GM19468 (cell line): ENCODE results near the gene DLGAP1.

Source experiments
- ATAC-seq: cut with Tn5 transposase; IDR thresholded peaks from one replicate; pipeline ENCODE4 v1.9.1; 2021; ENCODE audit warnings: mild to moderate bottlenecking, moderate library complexity, moderate number of reproducible peaks; ENCODE audit not compliant: unreplicated experiment; ENCODE audit errors: extremely low read depth

DLGAP1 gene

DNA sequence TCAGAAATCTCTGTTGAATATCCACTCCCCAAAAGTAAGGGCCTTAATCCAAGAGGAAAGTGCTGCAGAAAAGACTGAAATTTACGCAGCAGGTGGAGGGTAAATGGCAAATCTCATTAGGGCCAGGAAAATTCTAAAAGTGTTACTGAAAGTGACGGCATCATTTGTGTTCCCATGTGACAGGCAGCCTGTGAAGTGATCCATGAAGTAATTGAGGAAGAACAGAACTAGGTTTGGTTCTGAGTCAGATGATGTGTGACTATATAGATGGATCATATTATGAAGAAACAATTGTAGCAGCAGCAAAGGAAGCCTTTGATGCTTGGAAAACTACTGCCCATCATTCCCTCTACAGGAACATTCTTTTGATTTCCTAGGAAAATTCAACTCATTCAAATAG is 603.9 kb downstream of the DLGAP1 start:
- no peak for ATAC-seq

DNA sequence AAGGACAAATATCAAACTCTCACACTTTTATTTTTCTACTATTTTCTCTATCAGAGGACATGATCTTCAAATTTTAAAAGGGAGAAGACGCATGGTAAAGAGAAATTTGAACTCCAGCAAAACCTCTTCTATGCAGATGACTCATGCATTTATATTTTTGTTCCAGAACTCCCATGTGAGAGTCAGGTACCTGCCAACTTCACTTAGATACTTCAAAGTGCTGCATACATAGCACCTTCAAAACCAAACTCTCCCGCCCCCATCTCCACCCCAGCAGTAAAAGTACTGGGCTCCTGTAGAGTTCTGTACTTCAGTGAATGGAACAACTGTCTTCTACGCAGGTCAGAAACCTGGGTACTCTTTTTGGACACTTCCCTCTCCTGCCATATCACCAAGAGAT is 606.8 kb downstream of the DLGAP1 start:
- ATAC-seq: no peak

DNA sequence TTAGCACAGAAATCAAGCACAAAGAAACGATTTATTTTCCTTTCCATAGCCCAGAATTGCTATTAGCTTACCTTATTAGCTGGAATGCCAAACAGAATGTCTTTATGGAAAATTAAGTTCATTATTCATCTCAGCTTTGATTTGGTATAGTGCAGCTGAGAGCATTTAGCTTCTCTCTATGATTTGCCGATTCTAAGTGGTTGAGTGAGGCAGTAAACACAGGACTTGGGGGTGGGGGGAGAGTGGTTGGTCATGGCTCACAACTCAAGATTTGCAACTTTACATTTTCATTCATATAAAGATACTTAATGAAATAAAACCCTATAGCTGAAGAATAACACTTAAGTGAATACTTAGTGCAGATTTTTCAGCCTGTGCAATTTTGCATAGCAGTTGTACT is 609.9 kb downstream of the DLGAP1 start:
- no peak for ATAC-seq

DNA sequence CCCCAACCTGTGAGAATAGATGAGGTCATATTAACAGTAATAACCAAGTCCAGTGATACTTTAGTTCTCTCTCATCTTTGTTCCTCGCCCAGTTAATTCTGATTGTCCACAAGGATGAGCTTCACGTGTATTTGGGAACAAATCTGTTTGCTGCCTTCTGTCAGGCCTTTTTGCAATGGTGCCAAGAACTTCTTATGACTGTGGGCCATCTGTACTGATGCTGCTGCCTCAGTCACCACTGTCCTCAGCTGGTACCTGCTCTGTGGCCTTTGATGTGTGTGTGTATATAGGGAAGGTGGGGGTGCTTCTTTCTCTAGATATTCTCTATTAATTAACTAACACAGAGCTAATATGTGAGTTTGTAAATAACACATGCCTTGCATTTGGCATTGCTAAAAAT is 612.3 kb downstream of the DLGAP1 start:
- ATAC-seq: no peak

DNA sequence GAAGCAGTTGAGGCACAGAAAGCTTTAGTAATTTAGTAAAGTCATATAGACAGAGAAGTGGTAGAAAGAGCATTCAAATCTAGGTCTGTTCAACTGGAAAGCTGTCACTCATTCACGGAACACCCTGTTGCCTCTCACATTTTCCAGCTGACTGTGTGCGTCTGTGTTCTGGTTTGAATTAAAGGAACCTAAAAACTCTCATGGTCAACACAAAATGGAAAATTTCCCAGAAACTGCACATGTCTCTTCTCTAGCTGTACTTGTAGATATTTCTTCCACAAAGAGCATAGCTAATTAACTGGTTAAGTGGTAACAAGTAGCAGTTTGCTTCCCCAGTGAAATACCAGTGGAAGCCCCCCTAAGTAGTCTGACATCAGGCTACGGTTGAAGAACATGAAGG is 614.3 kb downstream of the DLGAP1 start:
- no peak for ATAC-seq

DNA sequence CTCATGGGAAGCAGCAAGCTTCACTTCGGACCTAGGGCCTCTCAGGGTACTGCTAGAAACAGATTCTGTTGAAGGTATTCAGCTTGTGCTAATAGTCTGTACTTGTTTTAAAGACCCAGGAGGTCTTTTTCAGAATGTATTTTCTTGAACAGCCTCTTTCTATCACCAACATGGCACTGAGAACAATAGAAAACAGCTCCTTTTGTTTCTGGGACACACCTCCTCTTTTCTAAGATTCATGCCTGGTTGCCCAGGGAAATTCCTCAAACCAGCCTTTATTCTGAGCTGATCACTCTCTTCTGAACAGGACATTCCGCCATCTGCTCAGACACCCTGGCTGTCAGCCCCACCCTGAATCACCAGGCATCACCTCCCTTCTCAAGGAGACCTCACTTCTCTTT is 615.5 kb downstream of the DLGAP1 start:
- ATAC-seq: no peak

DNA sequence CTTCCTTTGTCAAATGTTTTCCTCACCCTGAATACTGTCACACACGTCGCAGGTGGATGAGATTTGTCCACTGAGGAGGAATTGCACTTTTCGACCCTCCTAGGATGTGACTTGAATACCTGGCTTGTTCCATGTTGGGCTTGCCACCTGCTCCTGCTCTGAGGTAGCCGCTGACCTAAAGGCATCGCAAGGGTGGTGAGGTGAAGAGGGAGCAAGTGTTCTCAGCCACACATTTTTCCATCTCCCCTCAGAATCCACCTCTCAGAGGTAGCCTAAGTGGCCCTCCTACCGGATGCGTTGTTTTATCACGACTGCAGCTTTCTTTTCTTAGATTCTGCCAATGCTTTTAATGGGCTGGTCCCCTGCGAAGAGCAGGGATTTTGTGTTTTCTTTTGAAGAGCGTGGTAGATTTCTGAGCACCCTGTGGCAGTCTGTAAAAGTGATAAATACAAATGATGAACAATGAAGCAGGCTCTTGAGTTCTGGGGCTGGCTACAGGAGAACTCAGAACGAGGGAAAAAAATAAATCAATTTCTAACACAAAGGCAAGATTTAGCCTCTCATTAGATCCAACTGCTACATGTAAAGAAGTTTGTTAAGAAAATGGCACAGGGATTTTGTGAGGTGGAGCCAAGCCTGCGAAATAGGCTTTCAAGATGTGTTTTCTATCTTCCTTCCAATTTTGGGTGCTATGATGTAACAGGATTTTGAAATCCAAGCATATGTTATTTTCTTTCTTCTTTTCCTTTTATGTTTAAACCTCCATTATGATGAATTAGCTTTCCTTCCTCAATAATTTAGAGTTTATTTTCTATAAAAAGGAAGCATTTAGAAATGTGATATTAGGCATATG is 618.4 kb downstream of the DLGAP1 start:
- ATAC-seq: no peak

DNA sequence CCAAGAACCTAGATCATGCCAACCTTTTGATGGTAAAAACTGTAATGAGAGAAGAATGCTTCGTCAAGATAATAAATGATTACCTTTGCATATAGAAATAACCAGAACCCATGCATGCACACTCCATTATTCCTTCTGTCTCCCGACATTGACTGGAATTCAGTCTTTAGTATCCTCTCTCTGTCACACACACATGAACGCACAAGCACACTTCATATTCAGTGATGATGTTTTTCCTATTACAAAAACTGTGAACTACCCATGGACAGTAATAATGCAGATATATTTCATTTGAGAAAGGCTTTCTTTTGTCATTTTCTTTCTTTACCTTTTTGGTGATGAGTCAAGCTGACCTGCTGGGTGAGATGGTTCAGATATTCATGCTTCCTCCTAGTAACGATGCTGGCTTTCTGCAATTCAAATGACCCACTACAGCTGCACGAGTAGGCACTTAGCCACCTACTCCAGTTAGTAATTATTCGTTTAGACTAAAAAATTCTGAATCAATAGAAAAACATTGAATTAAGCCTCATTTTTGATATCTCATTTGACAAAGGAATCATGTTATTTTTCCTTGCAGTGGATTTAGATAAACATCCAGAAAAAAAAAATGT is 623.0 kb downstream of the DLGAP1 start:
- ATAC-seq: no peak

DNA sequence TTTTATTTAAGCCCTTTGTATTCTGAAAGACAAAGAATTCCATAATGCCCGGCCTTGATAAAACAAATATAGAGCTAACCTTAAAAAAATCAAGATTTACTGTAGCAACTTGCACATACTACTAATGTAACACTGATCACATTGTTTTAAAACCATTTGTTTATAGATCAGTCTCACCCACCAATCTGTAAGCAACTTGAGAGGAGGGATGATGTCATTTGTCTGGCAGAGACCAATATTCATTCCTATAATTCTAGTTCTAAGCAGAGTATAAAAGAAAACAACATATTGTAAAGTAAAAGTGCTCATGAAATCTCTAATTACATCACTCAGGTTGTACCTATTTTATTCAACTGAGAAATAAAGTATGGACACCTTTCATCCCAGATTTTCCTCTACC is 624.5 kb downstream of the DLGAP1 start:
- no peak for ATAC-seq

DNA sequence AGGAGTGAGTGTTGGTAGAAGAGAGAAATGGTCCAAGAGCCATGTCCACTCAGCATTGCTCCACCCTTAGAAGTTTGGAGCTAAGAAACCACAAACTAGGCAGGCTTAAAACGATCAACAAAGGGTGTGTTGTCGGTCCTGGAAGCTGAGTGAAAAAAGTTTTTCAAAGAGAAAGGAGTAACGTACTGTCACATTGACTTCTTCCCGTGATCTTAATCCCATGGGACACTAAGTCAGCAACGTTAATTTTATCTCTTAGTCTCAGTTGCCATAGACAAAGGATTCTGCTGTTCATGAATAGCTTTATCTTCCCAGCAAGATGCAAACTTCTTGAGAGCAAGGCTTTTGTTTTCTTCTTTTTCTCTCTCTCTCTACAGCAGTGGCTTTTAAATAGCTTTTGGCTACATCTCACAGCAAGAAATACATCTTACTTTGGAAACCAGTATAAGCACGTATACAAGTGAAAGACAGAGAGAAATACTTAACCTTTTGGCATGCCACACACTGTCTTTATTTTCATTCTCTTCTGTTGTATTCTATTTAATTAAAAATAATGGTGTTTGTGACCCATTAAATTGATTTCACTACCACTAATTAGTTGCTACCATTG is 627.8 kb downstream of the DLGAP1 start:
- ATAC-seq: no peak

DNA sequence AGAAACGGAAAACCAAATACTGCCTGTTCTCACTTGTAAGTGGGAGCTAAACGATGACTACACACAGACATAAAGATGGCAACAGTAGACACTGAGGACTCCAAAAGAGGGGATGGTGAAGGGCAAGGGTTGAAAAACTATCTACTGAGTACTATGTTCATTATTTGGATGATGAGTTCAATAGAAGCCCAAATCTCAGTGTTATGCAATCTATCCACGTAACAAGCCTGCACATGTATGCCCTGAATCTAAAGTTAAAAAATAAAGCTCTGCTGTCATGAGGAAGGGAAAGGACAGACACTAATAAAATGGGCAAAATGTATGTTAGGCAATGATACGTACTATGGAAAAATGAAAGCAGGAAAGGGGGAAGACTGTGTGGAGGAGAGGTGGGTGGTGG is 629.1 kb downstream of the DLGAP1 start:
- no peak for ATAC-seq

DNA sequence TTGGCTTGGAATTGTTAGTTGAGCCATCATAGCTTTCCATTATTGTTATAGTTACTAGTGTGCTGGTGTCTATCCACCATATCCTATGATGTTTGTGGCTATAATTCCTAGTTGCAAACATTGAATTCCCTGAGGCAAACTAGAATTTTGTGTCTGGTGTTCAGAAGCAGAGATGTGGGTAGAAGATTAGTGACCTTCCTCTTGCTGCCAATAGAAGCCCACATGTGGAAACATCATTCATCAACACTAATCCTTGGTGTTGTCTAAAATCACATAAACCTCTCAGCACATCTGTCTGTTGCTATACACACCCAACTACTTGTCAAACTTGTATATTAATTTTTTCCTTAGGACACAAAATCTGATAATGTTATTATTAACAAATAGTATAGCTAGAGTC is 631.0 kb downstream of the DLGAP1 start:
- ATAC-seq: no peak

DNA sequence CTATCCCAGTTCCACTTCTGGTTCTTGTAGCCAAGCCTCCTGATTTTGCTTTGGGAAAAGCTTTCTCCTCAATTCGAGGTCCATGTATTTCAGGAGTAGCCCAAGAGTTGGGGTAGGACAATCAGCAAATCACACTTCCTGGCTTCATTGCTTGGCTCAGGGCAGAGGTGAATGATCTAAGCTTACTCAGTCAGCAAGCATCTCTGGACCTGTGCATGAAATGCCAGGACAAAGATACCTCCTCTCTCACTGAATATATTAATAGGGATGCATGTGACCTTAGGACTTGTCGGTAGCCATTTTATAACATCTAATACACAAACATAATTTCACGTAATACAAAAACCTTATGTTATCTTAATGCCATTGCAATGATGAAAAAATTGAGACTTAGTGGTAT is 632.0 kb downstream of the DLGAP1 start:
- ATAC-seq: no peak

DNA sequence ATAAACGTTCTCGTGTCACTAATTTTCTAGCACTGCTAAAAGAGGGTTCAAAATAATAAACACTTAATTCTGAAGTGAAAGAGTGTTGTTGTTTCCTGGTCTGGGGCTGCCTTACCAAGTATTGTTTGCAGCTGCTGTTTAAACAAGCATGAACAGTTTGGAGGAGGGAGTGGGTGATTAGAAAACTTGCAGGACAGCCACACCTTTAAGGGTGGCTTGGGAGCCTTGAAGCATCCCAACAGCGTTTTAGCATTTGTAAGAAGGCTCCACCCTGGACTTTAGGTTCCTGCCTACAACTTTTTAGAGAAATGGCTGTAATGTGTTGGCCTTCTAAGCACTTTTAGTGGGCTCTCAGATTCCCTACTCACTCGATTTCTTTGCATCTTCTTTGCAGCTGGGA is 633.6 kb downstream of the DLGAP1 start:
- ATAC-seq: no peak

DNA sequence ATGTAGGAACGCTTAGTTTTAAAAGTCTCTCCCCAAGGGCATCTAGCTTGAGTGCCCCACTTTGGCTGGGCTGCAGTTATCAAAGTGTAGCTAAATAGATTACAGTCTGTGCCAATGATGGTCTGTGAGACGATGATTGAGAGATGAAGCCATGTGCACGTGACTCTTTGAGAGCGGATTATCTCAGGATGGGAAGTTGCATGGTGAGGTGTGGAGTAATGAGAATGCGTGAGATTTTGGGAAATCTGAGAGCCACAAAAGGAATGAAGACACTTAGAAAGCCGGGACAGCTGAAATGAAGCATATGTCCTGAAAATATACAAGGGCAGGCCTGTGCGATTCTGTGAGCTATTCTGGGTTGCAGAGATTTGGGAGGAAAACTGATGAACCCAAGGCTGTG is 635.1 kb downstream of the DLGAP1 start:
- no peak for ATAC-seq

DNA sequence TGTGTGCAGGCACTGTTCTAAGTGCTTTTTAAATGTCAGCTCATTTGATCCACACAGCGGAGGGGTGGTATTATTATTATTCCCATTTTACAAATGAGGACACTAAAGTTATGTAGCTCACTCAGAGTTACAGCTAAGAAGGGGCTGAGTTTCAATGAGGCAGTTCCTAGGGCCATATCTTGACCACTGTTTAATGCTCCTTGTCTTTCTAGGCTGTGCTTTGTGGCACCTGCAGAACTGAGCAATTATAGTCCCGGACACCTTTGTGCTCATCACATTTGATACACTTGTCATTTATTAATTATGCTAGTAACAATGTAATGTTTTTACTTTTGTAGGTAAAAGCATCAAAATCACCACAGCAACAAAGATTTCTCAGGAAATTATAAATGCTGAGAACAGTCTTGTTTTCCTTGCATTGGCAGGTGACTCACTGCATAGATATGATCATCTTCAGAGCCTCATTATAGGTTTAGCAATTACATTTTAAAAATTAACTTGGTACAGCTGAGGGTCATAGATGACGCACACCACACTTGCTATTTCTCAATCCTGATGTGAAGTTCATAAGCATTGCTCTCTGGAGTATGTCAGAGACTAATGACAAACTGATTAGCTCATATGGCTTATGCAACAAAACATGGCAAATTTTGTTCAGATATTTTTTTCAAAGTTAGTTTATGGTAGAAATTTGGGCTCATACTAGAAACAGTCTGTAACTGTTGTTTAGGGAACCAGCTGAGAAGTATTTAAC is 638.3 kb downstream of the DLGAP1 start:
- ATAC-seq: no peak

DNA sequence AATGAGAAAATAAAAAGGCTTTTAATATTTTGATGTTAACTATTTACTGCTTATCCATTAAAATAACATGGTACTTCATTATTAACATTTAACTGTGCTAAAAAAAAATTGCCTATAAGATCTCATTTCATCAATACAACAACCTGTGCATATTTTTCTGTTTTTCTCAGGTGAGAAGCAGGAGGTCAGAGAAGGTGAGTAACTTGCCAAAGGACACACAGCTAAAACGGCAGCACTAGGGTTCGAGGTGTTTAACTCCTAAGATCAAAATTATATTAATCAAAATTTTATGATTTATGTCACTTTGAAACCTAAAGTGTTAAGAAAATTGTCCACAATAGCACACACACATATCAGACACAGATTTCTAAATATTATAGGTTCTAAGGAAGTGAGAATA is 639.1 kb downstream of the DLGAP1 start:
- ATAC-seq: no peak

DNA sequence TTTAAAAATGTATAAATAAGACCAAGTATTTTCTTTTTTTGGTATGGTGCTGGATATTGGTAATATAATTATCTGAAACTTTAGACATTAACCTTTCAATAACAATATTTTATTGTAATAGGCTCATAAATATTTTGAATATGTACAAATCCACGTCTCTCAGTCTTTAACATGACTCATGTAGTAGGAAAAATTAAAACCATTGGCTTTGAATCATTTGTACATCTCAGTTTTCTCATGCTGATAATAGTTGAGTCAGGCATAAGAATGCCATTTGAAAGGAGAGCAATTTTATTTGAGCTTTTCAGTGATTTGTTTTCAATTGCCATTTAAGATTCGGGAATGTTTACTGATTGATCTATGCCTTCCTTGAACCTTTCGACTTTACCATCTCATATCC is 640.3 kb downstream of the DLGAP1 start:
- no peak for ATAC-seq

DNA sequence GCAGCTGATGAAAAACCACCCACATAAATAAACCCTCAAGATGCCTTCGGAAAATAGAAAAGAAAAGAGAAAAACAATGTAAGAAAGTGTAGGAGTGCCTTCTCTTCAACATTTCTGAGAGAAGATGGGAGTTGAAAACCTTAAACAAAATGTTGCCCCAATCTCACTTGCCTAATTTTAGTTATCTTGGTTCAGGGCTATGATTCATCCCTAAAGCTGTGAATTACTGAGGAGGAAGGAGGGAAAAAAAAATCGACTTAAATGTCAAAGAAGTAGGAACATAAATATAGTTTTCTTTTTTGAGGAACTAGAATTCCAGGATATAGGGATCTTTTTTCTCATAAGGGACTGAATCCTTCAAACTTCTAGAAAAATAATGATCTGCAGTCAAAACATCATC is 644.8 kb downstream of the DLGAP1 start:
- ATAC-seq: no peak

DNA sequence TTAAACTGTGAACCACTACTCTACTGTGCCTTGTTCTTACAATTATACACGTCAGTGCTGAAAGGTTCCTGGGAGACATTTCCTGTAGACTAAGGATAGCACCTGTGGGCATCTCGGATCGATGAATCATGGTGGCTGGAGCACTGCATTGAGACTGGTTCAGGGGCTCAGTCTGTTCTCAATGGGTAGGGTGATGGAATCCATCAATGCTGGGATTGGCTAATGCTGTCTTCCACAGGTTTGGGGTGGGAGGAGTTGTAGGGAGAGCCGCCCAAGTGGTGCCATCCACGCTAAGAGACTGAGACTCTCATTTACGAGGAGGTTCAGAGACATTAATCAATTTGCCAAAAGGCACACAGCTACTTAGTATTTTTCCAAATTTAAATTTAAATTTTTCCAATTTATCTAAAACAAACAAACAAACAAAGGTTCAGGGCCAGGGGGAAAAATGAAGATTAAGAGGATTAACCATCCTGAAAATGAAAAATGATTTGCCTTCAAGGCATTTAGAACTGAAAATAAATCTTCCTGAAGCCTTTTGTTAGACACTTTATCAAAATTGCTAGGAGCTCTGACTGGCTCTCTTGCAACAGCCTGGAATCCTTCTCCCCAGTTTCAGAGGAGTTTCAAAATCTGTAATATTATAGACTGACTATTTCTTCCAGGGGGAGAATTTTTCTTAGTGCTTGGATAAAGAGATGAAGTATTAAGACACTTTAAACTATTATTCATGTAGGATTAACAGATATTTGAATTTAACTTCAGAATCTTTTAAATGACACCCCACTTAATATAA is 645.9 kb downstream of the DLGAP1 start:
- no peak for ATAC-seq
